Measurements from ENCODE around the gene ADNP. TPM values are rescaled to one million over a fixed set of nuclear protein-coding genes. Genes with fewer than 3 reads are reported as not detected.
A peak's percentile ranks its signal among the peaks of the same experiment; 100 is the strongest.

ADNP gene
- total and polyA plus RNA-seq, 2 of the 13 experiments (the other 11 are each of a cell fraction or from before 2014, with no cell fraction given) = 21.0 to 21.5 TPM

DNA sequence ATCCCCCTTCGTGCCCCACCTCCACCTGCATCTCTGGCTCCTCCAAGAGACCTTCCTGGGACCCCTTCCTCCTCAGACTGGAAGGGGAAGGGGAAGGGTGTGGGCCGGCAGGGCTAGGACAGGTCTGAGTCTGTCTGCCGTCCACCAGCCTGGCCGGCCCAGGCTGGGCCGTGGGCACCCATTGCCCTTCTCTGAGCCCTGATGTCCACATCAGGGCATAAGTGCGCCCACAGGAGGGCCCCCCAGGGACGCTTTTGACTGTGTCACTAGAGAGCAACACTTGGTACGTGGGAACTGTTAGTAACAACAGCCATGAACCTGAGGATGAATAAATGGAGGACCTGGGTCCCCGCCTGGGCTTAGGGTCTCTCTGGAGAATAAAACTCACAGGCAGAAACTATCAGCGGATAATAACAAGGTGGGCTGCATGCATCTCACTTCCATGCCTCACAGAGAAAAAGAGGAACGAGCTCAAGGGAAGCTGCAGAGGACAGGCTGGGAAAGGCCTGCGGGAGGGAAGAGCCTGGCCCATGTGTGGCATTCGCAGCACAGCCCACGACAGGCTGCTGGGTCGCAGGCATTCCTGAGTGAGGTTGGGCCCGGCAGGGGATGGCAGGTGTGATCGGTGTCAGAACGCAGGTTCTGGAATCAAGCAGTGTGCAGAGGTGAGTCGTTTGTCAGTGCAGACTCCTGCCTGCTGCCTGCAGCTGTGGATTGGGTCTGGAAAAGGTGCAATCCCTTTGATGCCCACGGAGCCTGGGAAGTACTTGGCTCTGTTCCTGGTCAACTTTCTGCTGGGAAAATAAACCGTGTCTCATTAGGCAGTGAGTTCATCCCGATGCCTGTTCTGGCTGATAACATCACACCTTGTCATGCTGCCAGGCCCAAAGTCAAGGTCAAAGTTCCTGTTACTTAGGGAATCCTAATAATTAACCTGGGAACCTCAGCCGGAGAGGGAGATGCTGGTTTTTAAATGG is 75.5 kb downstream of the ADNP start (continued):
- TF ChIP-seq, protein P1, sequence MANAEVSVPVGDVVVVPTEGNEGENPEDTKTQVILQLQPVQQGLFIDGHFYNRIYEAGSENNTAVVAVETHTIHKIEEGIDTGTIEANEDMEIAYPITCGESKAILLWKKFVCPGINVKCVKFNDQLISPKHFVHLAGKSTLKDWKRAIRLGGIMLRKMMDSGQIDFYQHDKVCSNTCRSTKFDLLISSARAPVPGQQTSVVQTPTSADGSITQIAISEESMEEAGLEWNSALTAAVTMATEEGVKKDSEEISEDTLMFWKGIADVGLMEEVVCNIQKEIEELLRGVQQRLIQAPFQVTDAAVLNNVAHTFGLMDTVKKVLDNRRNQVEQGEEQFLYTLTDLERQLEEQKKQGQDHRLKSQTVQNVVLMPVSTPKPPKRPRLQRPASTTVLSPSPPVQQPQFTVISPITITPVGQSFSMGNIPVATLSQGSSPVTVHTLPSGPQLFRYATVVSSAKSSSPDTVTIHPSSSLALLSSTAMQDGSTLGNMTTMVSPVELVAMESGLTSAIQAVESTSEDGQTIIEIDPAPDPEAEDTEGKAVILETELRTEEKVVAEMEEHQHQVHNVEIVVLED (CRISPR knock-in tag; IDR thresholded peaks at IDR 0.05; ENCODE audit: borderline replicate concordance) = no peak; the same call in 1 of the 2 replicates
- TF ChIP-seq TBX3 (IDR thresholded peaks at IDR 0.05; ENCODE audit: borderline replicate concordance) (peak; percentile 39; the same call in 1 of the 2 replicates), ZZZ3 (CRISPR knock-in tag; IDR thresholded peaks at IDR 0.05; ENCODE audit: borderline replicate concordance) (no peak; the same call in 1 of the 2 replicates), ETV5 (CRISPR knock-in tag; IDR thresholded peaks at IDR 0.05; ENCODE audit: borderline replicate concordance) (peak; percentile 25; the same call in 1 of the 2 replicates), SMC3 (IDR thresholded peaks at IDR 0.05; ENCODE audit: low read length) (peak; percentile 6; the same call in 1 of the 2 replicates), SNRNP70 (IDR thresholded peaks at IDR 0.05; ENCODE audit: low read depth, low read length) (no peak), ZNF383 (CRISPR knock-in tag; IDR thresholded peaks at IDR 0.05; ENCODE audit: borderline replicate concordance) (no peak), MXI1 (IDR thresholded peaks at IDR 0.05; ENCODE audit: borderline replicate concordance, low read depth, low read length) (no peak), ZMYM3 (CRISPR knock-in tag; IDR thresholded peaks at IDR 0.05) (peak; percentile 65), POLR2AphosphoS5 (IDR thresholded peaks at IDR 0.05; ENCODE audit: low read depth, low read length) (no peak), NFKB2 (CRISPR knock-in tag; IDR thresholded peaks at IDR 0.05; ENCODE audit: borderline replicate concordance) (0 out of 2 replicates have a peak, but pooled peaks have one; percentile 43)
- TF ChIP-seq, protein P2, sequence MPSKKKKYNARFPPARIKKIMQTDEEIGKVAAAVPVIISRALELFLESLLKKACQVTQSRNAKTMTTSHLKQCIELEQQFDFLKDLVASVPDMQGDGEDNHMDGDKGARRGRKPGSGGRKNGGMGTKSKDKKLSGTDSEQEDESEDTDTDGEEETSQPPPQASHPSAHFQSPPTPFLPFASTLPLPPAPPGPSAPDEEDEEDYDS (CRISPR knock-in tag; IDR thresholded peaks at IDR 0.05) = 0 out of 2 replicates have a peak, but pooled peaks have one; percentile 38
- TF ChIP-seq, protein P3, sequence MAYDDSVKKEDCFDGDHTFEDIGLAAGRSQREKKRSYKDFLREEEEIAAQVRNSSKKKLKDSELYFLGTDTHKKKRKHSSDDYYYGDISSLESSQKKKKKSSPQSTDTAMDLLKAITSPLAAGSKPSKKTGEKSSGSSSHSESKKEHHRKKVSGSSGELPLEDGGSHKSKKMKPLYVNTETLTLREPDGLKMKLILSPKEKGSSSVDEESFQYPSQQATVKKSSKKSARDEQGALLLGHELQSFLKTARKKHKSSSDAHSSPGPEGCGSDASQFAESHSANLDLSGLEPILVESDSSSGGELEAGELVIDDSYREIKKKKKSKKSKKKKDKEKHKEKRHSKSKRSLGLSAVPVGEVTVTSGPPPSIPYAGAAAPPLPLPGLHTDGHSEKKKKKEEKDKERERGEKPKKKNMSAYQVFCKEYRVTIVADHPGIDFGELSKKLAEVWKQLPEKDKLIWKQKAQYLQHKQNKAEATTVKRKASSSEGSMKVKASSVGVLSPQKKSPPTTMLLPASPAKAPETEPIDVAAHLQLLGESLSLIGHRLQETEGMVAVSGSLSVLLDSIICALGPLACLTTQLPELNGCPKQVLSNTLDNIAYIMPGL (CRISPR knock-in tag; IDR thresholded peaks at IDR 0.05; ENCODE audit: borderline replicate concordance in 1 of 2, low read depth in 1 of 2) = peak in 1 of 2 experiments; percentile 32; a peak in 1 of 4 replicates
- TF ChIP-seq, protein P4, sequence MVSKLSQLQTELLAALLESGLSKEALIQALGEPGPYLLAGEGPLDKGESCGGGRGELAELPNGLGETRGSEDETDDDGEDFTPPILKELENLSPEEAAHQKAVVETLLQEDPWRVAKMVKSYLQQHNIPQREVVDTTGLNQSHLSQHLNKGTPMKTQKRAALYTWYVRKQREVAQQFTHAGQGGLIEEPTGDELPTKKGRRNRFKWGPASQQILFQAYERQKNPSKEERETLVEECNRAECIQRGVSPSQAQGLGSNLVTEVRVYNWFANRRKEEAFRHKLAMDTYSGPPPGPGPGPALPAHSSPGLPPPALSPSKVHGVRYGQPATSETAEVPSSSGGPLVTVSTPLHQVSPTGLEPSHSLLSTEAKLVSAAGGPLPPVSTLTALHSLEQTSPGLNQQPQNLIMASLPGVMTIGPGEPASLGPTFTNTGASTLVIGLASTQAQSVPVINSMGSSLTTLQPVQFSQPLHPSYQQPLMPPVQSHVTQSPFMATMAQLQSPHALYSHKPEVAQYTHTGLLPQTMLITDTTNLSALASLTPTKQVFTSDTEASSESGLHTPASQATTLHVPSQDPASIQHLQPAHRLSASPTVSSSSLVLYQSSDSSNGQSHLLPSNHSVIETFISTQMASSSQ (IDR thresholded peaks at IDR 0.05; ENCODE audit: low read depth) = peak; percentile 46; the same call in 1 of the 2 replicates
- TF ChIP-seq, protein P4 (CRISPR knock-in tag; IDR thresholded peaks at IDR 0.05; ENCODE audit: borderline replicate concordance) = peak; percentile 65; the same call in 1 of the 2 replicates
- TF ChIP-seq, protein P5, sequence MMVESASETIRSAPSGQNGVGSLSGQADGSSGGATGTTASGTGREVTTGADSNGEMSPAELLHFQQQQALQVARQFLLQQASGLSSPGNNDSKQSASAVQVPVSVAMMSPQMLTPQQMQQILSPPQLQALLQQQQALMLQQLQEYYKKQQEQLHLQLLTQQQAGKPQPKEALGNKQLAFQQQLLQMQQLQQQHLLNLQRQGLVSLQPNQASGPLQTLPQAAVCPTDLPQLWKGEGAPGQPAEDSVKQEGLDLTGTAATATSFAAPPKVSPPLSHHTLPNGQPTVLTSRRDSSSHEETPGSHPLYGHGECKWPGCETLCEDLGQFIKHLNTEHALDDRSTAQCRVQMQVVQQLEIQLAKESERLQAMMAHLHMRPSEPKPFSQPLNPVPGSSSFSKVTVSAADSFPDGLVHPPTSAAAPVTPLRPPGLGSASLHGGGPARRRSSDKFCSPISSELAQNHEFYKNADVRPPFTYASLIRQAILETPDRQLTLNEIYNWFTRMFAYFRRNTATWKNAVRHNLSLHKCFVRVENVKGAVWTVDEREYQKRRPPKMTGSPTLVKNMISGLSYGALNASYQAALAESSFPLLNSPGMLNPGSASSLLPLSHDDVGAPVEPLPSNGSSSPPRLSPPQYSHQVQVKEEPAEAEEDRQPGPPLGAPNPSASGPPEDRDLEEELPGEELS (CRISPR knock-in tag; IDR thresholded peaks at IDR 0.05) = peak; percentile 64; the same call in 1 of the 2 replicates

Measured in HepG2 (cell line).